Measurements from ENCODE around the gene SEPTIN8.

Gene SEPTIN8

GRCh38 chr5:132773601-132774355 is 3.3 kb downstream of the SEPTIN8 start:
- Histone ChIP-seq H3K36me3 (ENCODE audit: low read depth) (no peaks in the 10 kb centered on the region), H3K27me3 (ENCODE audit: insufficient read depth, poor library complexity, severe bottlenecking) (no peaks in the 10 kb centered on the region), H3K4me3 (ENCODE audit: severe bottlenecking) (no peak overlapping the region), H3K9me3 (ENCODE audit: severe bottlenecking) (no peaks in the 10 kb centered on the region), H3K27ac (ENCODE audit: poor library complexity, severe bottlenecking) (no peak overlapping the region), H3K4me1 (ENCODE audit: insufficient read depth, poor library complexity, severe bottlenecking) (peaks cover 11% of the 10 kb centered on the region)
- ATAC-seq (ENCODE audit: low read depth) = no peak
- TF ChIP-seq CTCF (IDR thresholded peaks at IDR 0.05; ENCODE audit: poor library complexity, severe bottlenecking) = no peak
- DNase-seq (ENCODE audit: low spot score) = peak; percentile 33

GRCh38 chr5:132773114-132773513 is 3.9 kb downstream of the SEPTIN8 start:
- H3K4me3 ChIP-seq (ENCODE audit: severe bottlenecking) = no peak overlapping the region
- TF ChIP-seq CTCF (IDR thresholded peaks at IDR 0.05; ENCODE audit: poor library complexity, severe bottlenecking) = no peak
- H3K27me3 ChIP-seq (ENCODE audit: insufficient read depth, poor library complexity, severe bottlenecking) = no peaks in the 10 kb centered on the region
- H3K36me3 ChIP-seq (ENCODE audit: low read depth) = no peaks in the 10 kb centered on the region
- H3K9me3 ChIP-seq (ENCODE audit: severe bottlenecking) = no peaks in the 10 kb centered on the region
- H3K4me1 ChIP-seq (ENCODE audit: insufficient read depth, poor library complexity, severe bottlenecking) = peaks cover 11% of the 10 kb centered on the region
- DNase-seq (ENCODE audit: low spot score) = no peak
- ATAC-seq (ENCODE audit: low read depth) = no peak
- H3K27ac ChIP-seq (ENCODE audit: poor library complexity, severe bottlenecking) = no peak overlapping the region

GRCh38 chr5:132772291-132773070 is 4.6 kb downstream of the SEPTIN8 start:
- peaks cover 2% of the 10 kb centered on the region for H3K36me3 ChIP-seq (ENCODE audit: low read depth)
- no peaks in the 10 kb centered on the region for H3K27me3 ChIP-seq (ENCODE audit: insufficient read depth, poor library complexity, severe bottlenecking)
- H3K4me1 ChIP-seq (ENCODE audit: insufficient read depth, poor library complexity, severe bottlenecking) = peaks cover 11% of the 10 kb centered on the region
- no peaks in the 10 kb centered on the region for H3K9me3 ChIP-seq (ENCODE audit: severe bottlenecking)
- H3K27ac ChIP-seq (ENCODE audit: poor library complexity, severe bottlenecking) = no peak overlapping the region
- peak; percentile 33 for DNase-seq (ENCODE audit: low spot score)
- TF ChIP-seq CTCF (IDR thresholded peaks at IDR 0.05; ENCODE audit: poor library complexity, severe bottlenecking) = no peak
- ATAC-seq (ENCODE audit: low read depth) = no peak
- no peak overlapping the region for H3K4me3 ChIP-seq (ENCODE audit: severe bottlenecking)

- no peak for TF ChIP-seq CTCF (IDR thresholded peaks at IDR 0.05; ENCODE audit: poor library complexity, severe bottlenecking)
Observed at GRCh38 chr5:132771503-132771998, 5.5 kb downstream of the SEPTIN8 start.

More at GRCh38 chr5:132771503-132771998, 5.5 kb downstream of the SEPTIN8 start:
- H3K4me3 ChIP-seq (ENCODE audit: severe bottlenecking) = no peak overlapping the region
- ATAC-seq (ENCODE audit: low read depth) = no peak
- peaks cover 11% of the 10 kb centered on the region for H3K4me1 ChIP-seq (ENCODE audit: insufficient read depth, poor library complexity, severe bottlenecking)
- DNase-seq (ENCODE audit: low spot score) = peak; percentile 48
- no peak overlapping the region for H3K27ac ChIP-seq (ENCODE audit: poor library complexity, severe bottlenecking)
- no peaks in the 10 kb centered on the region for H3K9me3 ChIP-seq (ENCODE audit: severe bottlenecking)
- H3K36me3 ChIP-seq (ENCODE audit: low read depth) = peaks cover 6% of the 10 kb centered on the region
- no peaks in the 10 kb centered on the region for H3K27me3 ChIP-seq (ENCODE audit: insufficient read depth, poor library complexity, severe bottlenecking)
